ENCODE data around the gene PADI3.
A peak's percentile ranks its signal among the peaks of the same experiment; 100 is the strongest.

PADI3 gene

DNA sequence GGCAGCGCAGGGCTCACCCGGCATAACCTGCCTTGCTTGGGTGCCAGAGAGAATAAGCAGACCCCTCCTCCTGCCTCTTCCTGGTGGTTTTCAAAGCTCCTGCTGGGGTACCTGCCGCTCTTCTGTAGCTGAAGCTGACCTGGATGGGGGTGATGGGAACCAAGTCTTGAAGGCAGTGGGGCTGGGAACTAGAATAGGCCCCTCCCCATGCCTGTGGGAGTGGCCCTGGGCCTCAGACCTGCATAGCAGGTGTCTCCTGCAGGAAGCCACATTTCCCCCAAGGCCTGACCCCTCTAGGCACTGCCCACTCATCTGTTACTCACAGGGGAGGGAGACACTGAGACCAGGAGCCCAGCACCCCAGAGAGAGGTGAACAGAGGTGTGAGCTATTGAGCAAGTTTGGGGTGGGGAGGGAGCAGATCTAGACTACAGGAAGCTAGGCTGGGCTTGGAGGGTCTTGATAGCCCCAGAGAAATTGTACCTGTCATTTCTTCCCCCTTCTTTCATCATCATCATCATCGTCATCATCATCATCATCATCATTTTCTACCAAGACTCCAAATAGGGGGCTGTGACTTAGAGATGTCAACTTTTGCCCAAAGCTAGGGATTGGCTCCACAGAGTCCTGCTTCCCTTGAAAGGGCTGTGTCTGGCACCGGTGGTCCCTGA lies 33.9 kb upstream of the PADI3 start:
- DNase-seq (ENCODE audit: low read depth in 2 of 2, low spot score in 1 of 2) = no peak

DNA sequence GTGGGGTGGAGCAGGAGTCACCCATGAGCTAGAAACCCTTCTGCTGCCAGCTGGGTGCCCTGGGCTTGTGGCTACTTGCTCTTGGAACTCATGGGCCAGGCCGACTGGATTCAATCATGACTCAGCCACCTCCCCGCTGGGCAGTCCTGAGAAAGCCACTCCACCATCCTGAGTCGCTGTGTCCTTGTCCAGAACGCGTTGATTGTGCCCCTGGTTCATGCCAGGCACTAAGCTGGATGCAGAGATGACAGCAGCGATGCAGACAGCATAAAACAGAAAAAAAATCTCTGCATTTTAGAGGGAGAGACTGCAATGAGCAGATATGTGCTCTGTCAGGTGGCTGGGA lies 33.4 kb upstream of the PADI3 start:
- DNase-seq (ENCODE audit: low read depth in 2 of 2, low spot score in 1 of 2) = no peak

DNA sequence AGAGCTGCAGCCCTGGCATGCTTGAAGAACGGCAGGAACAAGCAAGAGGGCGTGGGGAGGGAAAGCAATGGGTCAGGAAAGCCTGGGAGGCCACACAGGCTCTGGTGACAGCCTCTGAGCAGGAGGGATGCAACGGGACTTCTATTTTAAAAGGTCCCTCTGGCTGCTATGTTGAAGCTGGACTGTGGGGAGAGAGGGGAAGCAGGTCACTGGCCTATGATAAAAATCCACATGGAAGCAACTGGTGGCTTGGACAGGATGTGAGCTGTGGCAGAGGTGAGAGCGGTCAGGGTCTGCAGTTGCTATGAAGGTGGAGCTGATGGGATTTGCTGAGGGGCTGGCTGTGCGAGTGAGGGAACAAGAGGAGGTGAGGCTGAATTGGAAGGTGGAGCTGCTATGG lies 32.8 kb upstream of the PADI3 start:
- DNase-seq (ENCODE audit: low read depth in 2 of 2, low spot score in 1 of 2) = no peak

DNA sequence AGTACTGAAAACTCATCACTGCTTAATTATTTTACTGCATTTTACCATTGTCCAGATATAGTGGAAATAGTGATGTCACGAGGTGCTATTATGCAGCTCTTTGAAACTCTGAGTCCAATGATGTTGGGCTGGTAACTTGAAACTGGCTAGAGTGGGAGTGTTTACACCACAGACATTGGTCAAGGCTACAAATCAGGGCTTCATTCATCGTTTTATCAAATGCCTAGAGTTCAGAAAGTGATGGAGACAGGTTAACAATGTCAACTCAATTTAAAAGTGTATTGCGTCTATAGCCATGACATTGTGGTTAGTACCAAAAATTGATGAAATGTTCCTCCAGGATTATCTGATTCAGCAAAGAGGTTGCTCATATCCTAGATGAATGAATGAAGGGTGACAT lies 31.3 kb upstream of the PADI3 start:
- DNase-seq (ENCODE audit: low read depth in 2 of 2, low spot score in 1 of 2) = no peak

DNA sequence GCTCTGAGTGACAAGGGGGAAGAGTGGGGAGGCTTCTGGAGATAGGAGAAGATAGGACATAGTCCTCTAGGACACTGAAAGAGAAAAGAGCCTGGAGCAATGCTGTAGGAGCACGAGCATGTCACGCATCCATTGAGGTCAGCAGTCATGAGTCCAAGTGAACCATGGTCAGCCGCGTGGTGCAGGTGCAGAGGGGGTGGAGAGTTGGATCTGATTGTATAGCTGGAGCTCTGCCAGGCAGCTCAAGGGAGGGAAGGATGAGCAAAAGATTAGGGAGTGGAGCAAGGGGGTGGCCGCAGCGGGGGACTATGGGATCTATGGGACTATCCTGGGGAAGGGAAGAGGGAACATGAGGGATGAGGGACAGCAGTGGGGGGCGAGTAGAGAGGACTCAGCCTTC lies 30.0 kb upstream of the PADI3 start:
- no peak for DNase-seq (ENCODE audit: low read depth in 2 of 2, low spot score in 1 of 2)

DNA sequence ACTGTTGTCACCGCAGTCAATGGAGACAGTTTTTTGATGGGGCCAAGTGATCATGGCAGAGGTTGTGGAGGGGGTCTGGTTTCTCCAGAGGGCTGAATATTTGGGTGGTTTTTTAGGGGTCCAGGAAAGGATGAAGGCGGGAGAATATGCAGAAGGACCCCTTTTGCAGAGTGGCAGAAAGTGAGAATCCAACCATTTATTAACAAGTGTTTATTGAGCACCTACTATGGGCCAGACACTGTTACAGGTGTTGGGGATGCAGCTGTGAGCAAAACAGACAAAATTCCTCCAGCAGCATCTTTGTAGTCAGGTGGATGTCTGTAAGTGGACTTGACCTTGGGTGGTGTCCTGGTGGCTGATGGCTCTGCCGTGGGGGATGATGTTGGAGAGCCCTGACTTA lies 28.6 kb upstream of the PADI3 start:
- DNase-seq (ENCODE audit: low read depth in 2 of 2, low spot score in 1 of 2) = no peak

DNA sequence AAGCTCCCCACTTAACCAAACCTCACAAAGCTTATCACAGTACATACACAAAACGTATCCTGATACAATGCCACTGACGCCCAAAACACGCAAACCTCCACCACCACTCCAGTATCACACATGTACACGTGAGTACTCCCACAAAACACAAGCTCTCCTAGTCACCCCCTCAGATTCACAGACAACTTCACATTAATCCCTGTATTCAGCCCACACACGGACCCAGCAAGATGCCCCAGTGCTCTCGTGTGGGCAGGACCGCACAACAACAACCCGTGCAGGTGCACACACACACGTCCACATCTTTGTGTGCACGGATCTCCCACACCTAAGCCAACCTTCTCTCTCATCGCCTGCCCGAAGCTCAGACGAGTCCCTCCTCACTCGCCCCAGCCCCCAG lies 26.3 kb upstream of the PADI3 start:
- DNase-seq (ENCODE audit: low read depth in 2 of 2, low spot score in 1 of 2) = no peak

DNA sequence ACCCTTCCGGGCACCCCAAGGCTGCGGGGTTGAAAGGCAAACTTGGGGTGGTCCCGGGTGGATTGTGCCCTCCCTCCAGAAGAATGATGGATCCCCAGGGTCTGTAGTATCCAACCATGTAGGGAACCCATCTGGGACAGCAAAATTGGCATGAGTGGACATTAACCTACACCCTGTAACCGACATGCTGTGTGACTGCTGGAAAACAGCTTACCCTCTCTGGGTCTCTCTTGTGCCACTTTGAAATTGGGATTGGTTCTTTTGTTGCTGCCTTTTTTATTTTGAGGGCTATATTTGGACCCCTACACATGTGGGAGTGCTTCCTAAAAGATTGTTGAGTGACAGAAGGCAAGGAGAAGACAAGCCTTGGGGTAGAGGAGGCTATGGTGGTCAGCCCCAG lies 24.5 kb upstream of the PADI3 start:
- DNase-seq (ENCODE audit: low read depth in 2 of 2, low spot score in 1 of 2) = no peak

DNA sequence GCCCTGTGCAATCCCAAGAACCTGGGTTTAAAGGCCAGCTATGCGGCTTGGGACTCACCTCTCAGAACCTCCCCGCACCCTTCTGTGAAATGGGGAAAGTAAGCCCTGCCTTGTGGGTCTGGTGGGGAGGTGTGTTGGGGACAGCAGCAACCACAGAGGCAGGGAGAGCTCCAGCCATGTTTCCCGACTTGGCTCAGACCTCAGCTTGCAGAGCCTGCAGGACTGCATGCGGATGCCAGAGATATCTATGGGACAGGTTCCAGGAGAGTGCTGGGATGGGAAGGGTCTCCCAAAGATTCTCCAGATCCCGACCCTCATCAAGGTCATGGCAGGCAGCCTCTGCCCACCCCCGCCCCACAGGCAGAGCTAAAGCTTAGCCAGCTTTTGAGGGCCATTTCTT lies 23.8 kb upstream of the PADI3 start:
- no peak for DNase-seq (ENCODE audit: low read depth in 2 of 2, low spot score in 1 of 2)

DNA sequence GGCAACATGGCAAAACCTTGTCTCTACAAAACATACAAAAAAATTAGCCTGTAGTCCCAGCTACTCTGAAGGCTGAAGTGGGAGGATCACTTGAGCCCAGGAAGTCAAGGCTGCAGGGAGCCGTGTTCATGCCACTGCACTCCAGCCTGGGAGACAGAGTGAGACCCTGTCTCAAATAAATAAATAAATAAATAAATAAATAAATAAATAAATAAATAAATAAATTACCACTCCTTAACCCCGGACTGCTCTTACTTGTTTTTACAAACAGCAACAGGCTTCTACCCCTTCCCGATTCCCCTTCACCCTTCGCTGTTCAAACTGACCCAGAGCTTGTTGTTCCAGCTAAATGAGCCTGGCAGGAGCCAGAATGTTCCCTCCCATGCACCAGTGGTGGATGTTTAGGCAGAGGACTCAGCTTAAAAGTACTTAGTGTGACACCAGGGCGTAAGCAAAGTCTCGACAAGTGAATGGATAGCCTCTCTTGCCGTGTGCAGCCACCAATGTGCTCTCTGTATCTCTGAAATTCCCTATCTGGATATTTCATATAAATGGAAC lies 21.5 kb upstream of the PADI3 start:
- DNase-seq (ENCODE audit: low read depth in 2 of 2, low spot score in 1 of 2) = no peak

DNA sequence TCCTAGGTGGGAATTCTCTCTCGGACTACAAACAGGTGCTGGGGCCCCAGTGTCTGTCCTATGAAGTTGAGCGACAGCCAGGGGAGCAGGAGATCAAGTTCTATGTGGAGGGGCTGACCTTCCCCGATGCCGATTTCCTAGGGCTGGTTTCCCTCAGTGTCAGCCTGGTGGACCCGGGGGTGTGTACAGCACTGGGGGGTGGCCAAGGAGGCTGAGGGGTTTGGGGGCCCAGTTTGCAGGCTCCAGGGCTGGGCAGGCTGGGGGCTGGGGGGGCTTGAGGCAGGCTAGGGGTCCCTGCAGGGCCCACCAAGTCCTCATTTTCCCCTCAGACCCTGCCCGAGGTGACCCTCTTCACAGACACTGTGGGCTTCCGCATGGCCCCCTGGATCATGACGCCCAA lies 20.3 kb upstream of the PADI3 start:
- no peak for DNase-seq (ENCODE audit: low read depth in 2 of 2, low spot score in 1 of 2)

DNA sequence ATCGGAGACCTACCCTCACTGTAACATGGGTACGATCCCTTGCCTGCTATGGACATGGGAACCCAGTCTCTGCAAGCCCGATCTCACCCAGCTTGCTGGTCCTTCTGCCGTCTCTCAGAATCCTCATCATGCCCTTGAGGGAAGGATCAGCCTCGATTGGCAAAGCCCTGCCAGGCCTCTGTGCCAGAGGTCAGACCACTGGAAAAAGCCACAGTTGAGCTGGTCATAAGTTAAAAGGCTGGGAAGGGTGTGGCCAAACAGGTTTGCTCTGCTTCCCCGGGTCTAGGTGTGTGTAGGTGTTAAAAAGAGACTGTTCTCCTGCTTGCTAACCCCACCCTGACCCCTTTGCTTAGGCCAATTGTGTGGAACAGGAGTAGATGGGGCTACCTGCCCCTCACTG lies 19.5 kb upstream of the PADI3 start:
- DNase-seq (ENCODE audit: low read depth in 2 of 2, low spot score in 1 of 2) = no peak

DNA sequence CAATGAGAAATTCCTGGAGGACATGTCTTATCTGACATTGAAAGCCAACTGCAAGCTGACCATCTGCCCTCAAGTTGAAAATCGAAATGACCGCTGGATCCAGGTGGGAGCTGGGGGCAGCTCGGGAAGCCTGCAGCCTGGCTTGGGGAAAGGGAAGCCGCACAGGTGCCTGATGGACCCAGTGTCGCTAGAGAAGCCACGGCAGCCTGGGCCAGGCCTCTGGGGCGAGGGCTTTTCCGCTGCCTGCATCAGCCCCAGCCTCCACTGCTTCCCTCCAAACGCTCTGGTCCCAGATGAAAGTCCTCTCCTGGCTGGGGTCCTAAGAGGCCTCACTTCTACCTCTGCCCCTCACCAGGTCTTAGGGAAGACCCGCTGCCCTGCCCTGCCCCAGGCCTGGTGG lies 18.8 kb upstream of the PADI3 start:
- no peak for DNase-seq (ENCODE audit: low read depth in 2 of 2, low spot score in 1 of 2)

DNA sequence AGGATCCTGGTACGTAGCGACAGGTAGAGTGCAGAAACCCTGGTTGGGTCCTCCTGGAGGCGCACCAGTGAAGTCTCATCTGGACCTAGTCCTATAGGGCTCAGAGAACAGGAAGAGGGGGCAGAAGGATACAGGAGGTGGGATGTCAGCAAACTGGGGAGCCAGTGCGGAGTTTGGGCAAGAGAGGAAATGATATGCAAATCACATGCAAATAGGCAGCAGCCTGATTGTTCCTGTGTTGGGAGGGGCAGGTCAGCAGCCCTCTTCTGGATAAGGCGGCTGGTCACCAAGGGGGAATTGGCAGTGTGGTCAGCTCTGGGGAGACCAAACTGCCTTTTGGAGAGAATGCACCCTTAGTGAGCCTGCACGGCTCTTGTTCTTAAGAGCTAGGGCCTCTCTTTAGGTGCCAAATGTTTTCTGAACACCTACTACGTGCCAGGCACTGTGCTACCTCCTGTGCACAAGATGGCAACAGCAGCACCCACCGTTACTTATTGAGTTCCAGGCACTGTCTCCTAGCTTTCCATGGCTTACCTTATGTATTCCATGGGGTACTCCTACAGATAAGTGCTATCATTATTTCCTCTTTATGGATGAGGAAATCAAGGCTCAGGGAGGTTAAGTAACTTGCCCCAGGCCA lies 18.1 kb upstream of the PADI3 start:
- no peak for DNase-seq (ENCODE audit: low read depth in 2 of 2, low spot score in 1 of 2)

DNA sequence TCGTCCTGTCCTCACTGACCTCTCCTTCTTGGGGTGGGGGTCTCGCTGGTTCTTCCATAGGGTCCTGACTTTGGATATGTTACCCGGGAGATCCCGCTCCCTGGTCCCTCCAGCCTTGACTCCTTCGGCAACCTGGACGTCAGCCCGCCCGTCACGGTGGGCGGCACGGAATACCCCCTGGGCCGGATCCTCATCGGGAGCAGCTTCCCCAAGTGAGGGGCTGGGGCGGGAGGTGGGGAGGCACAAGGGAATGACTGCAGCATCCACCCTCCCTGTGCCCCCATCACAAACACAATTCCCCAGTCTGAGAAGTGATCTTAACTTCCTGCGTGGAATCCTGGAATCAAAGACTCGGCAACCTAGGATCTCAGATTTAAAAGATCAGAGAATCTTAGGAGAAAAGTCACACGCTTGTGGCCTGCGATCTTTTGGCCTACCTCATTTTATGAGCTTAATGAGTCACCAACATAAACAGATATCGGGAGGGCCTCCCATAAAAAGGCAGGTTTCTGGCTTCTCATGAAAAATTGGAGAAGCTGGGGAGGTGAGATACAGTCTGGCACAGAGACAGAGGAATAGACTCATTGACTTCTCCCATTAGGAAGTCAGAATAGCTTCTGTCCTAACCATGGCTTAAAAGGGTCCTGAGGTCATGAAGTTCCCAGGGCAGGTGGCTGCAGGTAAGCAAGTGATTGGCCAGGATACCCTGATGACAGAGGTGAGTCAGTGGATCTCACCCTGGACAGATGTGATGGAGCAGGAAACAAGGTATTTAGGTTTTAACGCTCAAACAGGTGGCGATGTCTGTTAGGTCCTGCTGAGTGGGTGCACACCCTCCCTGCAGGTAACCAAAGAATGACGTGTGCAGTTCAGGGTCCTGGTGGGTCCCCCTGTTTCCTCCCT lies 15.9 kb upstream of the PADI3 start:
- DNase-seq (ENCODE audit: low read depth in 2 of 2, low spot score in 1 of 2) = no peak

DNA sequence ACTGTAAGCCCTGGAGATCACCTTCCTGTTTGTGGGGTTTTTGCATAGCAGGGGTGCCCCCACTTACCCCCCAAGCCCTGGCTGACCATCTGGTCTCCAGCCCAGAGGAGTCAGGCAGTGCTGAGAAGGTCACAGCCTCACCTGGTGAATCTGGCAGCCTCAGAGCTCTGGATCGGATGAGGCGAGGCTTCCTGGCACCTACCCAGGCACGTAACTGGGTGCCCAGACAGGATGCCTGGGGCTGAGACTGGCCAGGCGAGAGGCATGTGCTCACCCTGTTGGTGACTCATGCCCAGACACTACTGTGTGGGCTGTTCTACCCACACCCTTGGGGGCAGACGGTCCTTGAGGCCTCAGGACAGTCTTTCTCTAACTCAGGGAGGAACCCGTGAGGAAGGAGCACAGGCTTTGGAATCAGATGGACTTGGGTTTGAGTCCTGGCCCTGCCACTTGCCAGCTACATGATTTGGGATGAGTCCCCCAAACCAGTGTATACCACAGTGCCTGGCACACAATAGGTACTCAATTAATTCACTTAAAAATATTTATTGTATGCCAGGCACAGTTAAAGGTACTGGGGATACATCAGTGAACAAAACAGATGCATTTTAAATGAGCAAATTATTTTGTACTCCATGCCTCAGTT lies 15.1 kb upstream of the PADI3 start:
- no peak for DNase-seq (ENCODE audit: low read depth in 2 of 2, low spot score in 1 of 2)

DNA sequence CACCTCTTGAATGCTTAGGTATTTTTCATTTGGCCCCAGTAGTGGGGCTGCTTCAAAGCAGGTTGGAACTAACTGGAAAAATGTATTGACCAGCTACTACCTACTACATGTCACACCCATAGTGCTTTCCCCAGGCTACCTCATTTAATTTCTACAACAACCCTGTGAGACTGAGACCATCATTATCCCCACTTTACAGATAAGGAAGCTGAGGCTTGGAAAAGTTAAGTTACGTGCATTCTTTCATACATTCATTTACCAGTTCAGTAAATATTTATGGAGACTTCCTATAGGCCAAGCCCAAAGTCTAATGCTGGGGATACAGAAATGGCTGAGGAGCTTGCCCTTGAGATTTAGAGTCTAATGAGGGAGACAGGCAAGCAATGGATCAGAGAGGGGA lies 14.5 kb upstream of the PADI3 start:
- no peak for DNase-seq (ENCODE audit: low read depth in 2 of 2, low spot score in 1 of 2)

DNA sequence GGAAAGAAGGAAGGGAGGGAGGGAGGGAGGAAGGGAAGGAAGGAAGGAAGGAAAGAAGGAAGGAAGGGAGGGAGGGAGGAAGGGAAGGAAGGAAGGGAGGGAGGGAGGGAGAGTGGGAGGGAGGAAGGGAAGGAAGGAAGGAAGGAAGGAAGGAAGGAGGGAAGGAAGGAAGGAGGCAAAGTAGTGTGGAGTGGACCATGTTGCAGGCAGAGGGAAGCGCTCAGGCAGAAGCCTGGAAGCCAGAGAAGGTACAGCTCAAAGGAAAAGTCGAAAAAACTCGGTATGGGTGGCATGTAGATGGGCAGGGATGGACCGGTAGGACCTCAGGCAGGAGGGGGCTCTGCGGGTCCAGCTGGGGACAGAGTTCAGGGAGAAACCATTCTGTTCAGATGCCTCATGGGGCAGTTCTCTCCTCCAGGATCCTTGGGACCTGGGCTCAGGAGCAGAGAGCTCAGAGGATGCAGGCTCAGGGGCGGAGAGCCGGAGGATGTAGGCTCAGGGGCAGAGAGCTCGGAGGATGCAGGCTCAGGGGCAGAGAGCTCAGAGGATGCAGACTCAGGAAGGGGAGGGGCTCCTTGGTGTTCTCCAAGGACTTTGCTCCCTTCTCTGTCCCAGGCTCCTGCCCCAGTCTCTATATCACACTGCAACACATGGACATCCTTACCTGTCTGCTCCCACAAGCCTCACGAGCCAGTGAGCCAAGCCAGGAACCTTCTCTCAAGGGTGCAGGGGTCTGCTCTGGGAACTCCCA lies 13.6 kb upstream of the PADI3 start:
- no peak for DNase-seq (ENCODE audit: low read depth in 2 of 2, low spot score in 1 of 2)

DNA sequence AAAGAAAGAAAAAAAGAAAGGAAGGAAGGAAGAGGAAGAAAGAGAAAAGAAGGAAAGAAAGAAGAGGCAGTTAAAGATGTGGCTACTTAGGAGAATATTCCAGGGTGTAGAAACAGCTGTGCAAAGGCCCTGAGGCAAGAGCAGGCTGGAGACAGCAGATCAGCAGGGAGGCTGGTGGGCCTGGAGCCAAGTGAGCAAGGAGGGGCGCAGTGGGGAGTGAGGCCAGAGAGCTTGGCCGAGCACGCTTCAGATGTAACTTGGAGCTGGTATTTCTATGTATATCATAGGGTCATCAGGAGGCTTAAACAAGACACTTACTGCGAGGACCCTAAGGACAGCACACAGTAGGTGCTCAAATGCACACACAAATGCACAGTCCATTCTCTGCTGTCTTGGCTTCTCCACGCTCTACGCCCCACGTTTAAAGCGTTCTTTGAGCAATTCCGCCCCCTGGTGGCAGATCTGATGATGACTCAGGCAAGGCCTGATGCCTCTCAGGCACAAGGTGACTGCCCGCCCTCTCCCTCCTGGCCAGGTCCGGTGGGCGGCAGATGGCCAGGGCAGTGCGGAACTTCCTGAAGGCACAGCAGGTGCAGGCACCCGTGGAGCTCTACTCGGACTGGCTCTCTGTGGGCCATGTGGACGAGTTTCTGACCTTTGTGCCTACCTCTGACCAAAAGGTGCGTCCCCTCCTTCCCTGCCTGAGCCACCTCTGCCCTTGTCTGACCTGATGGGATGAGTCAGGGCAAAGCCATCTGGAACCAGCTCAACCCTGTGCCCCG lies 11.9 kb upstream of the PADI3 start:
- DNase-seq (ENCODE audit: low read depth in 2 of 2, low spot score in 1 of 2) = peak; percentile 66 to 94

DNA sequence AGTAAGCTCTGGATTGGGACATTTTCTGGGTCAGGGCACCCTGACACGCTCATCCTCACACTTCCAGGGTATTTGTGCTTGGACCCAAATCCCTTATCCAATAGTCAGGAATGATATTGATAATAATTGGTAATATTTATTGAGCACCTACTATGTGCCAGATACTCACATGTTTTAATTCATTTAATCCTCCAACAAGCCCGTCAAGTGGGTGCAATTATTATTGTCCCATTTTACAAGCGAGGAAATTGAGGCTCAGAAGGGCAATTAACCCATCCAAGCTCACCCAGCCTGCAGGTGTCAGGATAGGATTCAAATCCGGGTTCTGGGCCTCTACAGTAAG lies 11.4 kb upstream of the PADI3 start:
- DNase-seq (ENCODE audit: low read depth in 2 of 2, low spot score in 1 of 2) = no peak

All from stimulated activated CD8-positive, alpha-beta memory T cell treated with anti-CD3 and anti-CD28 coated beads, Interleukin-4, amount 100 ng/mL, for 4 hours (primary cell).